Measurements from ENCODE around the gene P2RX7.
A peak's percentile ranks its signal among the peaks of the same experiment; 100 is the strongest.

P2RX7 gene

DNA sequence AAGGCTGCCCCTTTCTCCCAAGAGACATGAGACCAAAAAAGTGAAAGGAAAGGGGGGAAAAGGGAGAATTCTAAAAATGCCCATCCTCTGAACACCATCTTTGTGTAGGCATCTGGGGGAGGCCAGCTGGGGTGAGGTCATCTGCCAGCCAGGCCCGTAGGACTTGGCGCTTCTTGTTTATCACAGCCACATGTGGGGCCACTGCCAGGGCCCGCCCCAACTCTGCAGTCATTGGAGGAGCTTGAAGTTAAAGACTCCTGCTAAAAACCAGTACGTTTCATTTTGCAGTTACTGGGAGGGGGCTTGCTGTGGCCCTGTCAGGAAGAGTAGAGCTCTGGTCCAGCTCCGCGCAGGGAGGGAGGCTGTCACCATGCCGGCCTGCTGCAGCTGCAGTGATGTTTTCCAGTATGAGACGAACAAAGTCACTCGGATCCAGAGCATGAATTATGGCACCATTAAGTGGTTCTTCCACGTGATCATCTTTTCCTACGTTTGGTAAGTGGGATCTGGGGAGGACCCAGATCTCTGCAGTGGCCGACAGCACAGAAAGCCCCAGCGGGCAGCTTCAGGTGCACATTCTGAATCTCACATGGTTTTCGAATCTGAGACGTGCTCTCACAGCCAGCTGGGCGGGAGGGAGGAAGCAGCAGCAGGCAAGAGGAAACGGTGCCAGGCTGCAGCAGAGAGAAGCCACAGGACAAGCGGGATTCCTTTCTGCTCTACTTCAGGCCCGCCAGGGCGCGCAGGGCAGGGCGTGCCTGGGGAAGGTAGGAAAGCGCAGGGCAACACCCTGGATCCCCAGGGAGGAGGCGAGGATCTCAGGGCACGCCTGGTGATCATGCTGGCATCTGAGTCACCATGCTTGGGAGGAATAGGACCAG, at the start of gene P2RX7:
P2RX7 (plus strand) TSS at position 276 of the 881 bp plus-strand sequence; CDS start at position 371, 95 bp downstream.
- peak; percentile 41 for DNase-seq

DNA sequence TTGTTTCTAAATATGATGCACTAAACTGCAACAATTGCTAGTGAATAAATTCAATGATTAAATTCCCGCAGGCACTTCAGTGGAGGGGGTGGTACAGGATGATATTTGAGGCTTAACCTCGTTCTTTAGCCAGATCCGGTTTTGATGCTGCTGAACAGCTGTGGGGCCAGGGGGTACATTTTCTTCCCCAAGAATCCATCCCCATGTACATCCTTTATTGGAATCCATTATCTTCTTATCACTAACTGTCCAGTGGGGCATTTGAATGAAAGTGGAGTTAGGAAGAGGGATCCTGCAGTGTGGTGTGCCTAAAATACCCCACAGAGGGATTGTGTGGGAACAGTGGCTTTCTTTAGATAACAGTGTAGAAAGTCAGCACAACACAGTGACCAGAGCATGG, 48.4 kb upstream of the P2RX7 start:
- DNase-seq, result no peak

DNA sequence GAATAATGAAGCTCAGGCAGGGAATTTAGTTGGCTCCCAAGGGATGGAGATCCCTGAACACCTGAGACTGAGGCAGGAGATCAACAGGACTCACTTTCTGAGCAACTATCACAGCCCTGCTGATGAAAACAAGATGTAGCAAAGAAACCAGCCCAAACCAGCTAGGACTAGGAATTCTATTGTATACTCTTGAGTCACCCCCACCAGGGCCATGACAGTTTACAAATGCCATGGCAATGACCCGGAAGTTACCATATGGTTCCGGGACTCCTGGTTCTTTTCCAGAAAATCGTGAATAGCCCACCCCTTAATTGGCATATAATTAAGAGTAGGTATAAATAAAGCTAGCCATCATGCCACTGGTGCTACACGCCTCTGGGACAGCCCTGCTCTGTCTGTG, 47.6 kb upstream of the P2RX7 start:
- DNase-seq, result no peak

DNA sequence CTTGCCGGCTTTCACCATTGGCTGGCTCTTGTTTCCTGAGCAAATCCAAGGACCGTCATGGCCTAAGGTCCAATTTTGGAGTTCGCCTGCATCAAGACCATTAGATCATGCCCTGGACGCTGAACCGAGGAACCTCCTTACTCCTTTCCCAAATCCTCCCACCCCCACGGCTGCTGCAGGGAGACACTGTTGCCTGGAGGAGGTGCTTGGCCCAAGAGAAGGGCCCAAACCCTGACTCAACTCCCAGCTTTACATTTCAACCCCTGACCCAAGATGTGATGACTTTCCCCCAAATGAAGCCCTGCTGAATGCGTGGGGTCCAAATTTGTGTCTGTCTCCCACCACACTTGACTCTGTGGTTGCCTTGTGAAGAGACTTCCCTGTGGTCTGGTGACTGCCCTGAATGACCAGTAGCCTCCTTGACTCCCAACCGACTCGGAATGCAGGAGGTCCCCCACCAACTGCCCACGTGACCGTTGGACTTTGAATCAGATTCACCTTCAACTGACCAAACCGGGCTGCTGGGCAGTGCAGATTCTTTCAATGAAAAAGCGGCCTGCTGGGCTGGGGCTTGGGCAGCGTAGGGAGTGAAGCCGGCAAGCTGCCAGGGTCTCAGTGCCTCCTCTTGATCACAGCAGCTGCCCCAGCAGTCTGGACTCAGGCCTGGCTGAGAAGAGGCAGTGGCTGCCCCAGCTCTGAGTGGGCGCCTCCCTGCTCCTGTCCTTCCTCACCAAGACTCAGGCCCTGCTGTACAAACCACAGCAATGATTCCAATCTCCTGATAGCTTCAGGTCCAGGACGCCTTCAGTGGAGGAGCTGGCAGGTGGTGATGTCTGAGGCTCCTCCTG, 46.9 kb upstream of the P2RX7 start:
- DNase-seq, result no peak

- no peak for DNase-seq
Observed at GRCh38 chr12:121086781-121087295, 45.8 kb upstream of the P2RX7 start.

DNA sequence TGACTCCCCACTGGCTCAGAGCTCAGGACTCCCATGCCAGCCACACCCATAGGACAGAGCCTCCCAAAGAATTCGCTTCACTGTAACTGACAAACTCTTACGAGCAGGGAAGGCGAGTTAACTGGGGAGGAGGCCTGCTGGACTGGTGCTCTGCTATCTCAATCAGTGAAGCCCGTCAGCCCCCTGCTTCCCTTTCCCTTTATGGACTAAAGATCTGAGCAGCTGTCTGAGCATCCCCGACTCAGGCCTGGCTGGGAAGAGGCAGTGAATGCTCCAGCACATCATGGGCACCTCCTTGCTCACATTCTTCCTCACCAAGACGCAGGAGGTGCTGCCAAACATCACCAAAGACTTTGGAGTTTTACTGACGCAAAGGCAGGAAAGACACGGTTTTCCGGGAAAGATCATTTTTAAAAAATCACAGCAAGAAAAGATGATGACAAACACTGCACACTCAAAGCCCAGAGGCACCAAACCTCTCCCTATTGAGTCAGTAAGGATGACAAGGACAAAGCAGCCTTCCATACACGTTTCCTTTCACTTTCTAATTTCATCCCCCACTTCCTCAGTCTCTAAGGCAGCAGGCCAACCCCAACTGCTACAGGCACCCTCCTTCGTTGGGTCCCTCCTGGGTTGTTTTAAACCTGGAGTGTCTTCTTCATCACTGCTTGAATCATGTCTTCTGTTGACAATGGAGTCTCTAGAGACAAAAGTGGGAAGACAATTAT, 45.0 kb upstream of the P2RX7 start:
- no peak for DNase-seq

DNA sequence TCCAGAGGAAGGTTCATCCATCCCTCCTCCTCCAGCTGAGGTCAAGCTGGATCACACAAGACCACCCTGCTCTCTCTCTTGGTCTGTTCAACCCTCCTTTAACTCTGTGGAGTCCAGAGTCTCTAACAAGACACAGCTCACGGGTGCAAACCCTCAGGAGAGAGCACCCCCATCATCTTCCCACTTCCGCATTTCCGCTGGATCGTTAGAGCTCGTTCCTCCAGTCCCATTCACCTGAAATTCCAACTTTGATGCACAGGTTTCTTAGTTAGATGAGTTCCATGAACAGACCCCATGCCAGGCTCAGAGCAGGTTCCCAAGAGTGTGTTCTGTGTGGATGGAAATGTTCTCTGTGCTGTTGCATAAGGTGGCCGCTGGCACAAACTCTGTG, 44.5 kb upstream of the P2RX7 start:
- no peak for DNase-seq

- DNase-seq, result no peak
Observed at GRCh38 chr12:121089031-121089812, 43.5 kb upstream of the P2RX7 start.

- DNase-seq, result no peak
Observed at GRCh38 chr12:121089813-121090430, 42.8 kb upstream of the P2RX7 start.

- no peak for DNase-seq
Observed at GRCh38 chr12:121090586-121091514, 41.8 kb upstream of the P2RX7 start.

- no peak for DNase-seq
Observed at GRCh38 chr12:121092034-121092433, 40.6 kb upstream of the P2RX7 start.

GRCh38 chr12:121093487-121093891, 39.2 kb upstream of the P2RX7 start:
- no peak for DNase-seq

DNA sequence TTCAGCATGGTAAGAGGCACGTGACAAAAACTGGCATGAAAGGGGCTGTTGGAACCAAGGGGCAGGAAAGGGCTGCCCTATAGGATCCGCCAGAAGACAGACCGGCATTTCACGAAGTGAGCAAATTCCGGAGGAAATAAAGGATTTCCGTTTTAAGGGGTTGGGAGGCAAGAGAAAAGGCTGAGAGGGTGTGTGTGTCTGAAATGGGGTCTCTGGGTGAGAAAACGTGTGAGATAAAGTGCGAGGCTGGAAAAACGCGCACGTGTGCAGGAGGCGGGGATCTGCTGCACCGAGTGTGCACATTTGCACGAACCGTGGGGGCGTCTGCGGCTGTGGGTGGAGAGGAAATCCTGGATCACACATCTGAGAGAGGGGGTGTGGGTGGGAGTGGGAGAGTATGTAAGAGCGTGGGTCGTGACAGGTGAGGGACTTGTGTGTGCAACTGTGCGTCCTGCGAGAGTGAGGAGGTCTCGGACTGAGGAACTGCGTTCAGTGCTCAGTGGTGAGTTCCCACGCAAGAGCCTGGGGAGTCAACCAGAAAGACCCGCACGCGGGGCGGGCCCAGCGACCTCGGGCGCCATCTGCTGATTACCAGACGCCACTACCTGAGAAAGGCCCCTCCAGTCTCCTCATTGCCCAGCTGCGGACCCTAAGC, 37.0 kb upstream of the P2RX7 start:
- DNase-seq, result peak; percentile 69

DNA sequence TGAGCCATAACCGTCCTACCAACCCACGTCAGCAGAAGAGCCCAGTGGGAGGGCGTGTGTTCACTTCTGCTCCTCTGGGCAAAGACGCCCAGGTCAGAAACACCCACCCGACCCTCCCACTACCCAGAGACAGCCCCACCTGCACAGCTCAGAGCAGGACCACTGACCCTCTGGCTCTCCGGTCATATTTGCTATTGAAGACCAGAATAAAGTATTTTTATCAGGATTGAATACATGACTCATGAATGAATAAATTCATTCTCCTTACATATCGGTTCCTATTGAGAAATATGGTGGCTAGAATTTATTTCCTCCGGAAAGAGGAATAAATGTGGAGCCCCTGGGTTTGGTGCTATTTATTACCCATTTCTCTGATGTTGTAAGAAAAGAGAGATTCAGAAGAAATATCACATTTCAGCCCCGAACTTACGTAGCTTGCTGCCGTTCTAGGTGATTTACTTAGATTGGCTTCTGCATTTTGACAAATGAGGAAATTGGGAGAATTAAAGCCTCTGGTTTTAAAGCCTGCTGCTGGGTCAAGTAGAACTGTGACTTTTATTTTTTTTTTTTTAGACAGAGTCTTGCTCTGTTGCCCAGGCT, 36.4 kb upstream of the P2RX7 start:
- DNase-seq, result no peak

DNA sequence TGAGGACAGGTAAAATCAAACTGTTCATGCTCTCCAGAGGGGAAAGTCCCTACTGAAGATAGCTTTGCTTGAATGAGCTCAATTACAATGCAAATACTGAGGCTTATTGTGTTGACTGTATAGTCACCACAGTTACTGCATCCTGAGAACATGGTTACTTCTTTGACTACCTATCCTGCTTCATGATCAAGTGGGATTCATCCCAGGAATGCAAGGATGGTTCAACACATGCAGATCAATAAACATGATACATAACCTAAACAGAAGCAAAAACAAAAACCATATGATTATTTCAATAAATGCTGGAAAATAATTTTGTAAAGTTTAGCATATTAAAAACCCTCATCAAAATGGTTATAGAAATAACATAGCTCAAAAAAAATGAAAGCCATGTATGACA, 32.9 kb upstream of the P2RX7 start:
- no peak for DNase-seq

GRCh38 chr12:121102307-121102706, 30.4 kb upstream of the P2RX7 start:
- DNase-seq, result no peak

DNA sequence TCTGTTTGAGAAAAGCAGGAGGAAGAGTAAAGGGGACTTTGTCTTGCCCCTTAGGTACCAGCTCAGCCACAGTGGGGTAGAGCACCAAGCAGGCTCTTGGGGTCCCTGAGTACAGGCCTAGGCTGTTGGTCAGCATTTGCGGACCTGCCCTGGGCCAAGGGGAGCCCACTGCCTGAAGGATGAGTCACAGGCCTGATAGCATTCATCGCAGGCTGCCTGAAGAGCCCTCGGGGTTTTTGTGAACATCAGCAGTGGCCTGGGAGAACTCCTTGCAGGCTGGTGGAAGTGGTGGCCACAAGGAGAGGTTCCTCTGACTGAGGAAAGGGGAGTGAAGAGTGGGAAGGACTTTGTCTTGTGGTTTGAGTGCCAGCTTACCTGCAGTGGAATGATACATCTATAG, 25.0 kb upstream of the P2RX7 start:
- DNase-seq, result no peak

- no peak for DNase-seq
Observed at GRCh38 chr12:121108492-121108891, 24.2 kb upstream of the P2RX7 start.

GRCh38 chr12:121110211-121110940, 22.3 kb upstream of the P2RX7 start:
- DNase-seq, result peak; percentile 59

Measured in NCI-H345 (cell line).